ENCODE results near the gene SPC24. TPM values are rescaled to one million over a fixed set of nuclear protein-coding genes. Genes with fewer than 3 reads are reported as not detected.

SPC24 gene
- total and polyA plus RNA-seq, 2 experiments from 2014 or later: 8.8 to 11.5 TPM

DNA sequence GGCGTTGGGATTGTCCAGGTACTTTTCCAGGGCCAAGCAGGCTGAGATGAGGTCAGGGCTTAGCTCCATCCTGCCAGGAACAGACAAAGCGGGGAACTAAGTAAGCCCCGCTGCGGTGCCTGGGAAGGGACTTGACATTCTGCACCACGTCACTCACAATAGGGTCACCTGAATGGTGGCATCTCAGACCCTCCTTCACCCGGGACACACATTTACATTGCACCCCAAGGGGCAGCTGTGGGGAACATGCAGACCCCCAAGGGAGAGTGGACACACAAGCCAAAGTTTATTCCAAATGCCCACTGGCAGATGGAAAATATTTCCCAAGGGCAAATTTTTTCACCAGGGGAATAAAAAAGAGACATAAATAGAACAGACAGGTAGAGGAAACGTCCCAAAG is 20.3 kb upstream of the SPC24 start:
- H3K27ac ChIP-seq: no peak overlapping the region
- H2AFZ ChIP-seq: no peak overlapping the region
- H3K36me3 ChIP-seq (replicated peaks; ENCODE audit: insufficient read depth, low read depth): no peaks in the 10 kb centered on the region
- no peak overlapping the region for H3K4me2 ChIP-seq
- no peaks in the 10 kb centered on the region for H3K9me3 ChIP-seq (ENCODE audit: low read depth)
- TF ChIP-seq, protein P1, sequence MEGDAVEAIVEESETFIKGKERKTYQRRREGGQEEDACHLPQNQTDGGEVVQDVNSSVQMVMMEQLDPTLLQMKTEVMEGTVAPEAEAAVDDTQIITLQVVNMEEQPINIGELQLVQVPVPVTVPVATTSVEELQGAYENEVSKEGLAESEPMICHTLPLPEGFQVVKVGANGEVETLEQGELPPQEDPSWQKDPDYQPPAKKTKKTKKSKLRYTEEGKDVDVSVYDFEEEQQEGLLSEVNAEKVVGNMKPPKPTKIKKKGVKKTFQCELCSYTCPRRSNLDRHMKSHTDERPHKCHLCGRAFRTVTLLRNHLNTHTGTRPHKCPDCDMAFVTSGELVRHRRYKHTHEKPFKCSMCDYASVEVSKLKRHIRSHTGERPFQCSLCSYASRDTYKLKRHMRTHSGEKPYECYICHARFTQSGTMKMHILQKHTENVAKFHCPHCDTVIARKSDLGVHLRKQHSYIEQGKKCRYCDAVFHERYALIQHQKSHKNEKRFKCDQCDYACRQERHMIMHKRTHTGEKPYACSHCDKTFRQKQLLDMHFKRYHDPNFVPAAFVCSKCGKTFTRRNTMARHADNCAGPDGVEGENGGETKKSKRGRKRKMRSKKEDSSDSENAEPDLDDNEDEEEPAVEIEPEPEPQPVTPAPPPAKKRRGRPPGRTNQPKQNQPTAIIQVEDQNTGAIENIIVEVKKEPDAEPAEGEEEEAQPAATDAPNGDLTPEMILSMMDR (IDR thresholded peaks at IDR 0.05; ENCODE audit: poor library complexity): no peak
- TF ChIP-seq EZH2 (IDR thresholded peaks at IDR 0.05; ENCODE audit: borderline replicate concordance) (no peak), EZH2phosphoT487 (IDR thresholded peaks at IDR 0.05; ENCODE audit: low read depth, severe bottlenecking, unreplicated experiment) (no peak)
- no peaks in the 10 kb centered on the region for H4K20me1 ChIP-seq (ENCODE audit: insufficient read depth, poor library complexity, severe bottlenecking)
- H3K4me3 ChIP-seq: no peak overlapping the region
- H3K4me1 ChIP-seq (ENCODE audit: insufficient read depth): no peaks in the 10 kb centered on the region
- no peaks in the 10 kb centered on the region for H3K27me3 ChIP-seq
- WGBS (ENCODE audit: low lambda C conversion rate, missing lambda C conversion rate): 96% methylated on average over 6 of the region's 7 CpGs
- no peak for DNase-seq (ENCODE audit: low spot score)
- H3K9me2 ChIP-seq (replicated peaks; ENCODE audit: insufficient read depth): no peaks in the 10 kb centered on the region
- H3K79me2 ChIP-seq: no peaks in the 10 kb centered on the region

DNA sequence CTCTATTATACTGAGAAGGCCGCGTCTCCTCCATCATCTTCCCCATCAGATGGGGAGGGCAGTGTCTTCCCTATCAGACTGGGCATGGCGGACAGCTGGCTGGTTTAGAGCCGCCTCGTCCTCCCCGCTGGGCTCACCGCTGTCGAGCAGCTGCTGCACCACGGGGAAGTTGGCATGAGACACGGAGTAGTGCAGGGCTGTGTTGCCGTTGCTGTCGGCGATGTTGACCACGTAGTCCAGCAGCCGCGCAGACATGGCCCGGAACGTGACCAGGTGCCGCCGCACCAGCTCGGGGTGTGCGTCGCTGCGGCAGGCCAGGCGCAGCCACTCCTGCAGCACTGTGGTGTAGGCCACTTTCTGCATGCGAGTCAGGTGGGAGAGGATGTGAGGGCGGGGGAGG is 18.8 kb upstream of the SPC24 start:
- DNase-seq (ENCODE audit: low spot score): no peak
- no peaks in the 10 kb centered on the region for H3K79me2 ChIP-seq
- H3K27me3 ChIP-seq: no peaks in the 10 kb centered on the region
- H3K9me3 ChIP-seq (ENCODE audit: low read depth): no peaks in the 10 kb centered on the region
- H3K27ac ChIP-seq: no peak overlapping the region
- H4K20me1 ChIP-seq (ENCODE audit: insufficient read depth, poor library complexity, severe bottlenecking): no peaks in the 10 kb centered on the region
- H2AFZ ChIP-seq: no peak overlapping the region
- H3K36me3 ChIP-seq (replicated peaks; ENCODE audit: insufficient read depth, low read depth): no peaks in the 10 kb centered on the region
- H3K4me3 ChIP-seq: no peak overlapping the region
- 98% methylated on average over 27 of the region's 27 CpGs for WGBS (ENCODE audit: low lambda C conversion rate, missing lambda C conversion rate)
- no peak overlapping the region for H3K4me2 ChIP-seq
- H3K4me1 ChIP-seq (ENCODE audit: insufficient read depth): no peaks in the 10 kb centered on the region
- TF ChIP-seq EZH2phosphoT487 (IDR thresholded peaks at IDR 0.05; ENCODE audit: low read depth, severe bottlenecking, unreplicated experiment) (no peak), EZH2 (IDR thresholded peaks at IDR 0.05; ENCODE audit: borderline replicate concordance) (no peak)
- TF ChIP-seq, protein P1 (IDR thresholded peaks at IDR 0.05; ENCODE audit: poor library complexity): no peak
- H3K9me2 ChIP-seq (replicated peaks; ENCODE audit: insufficient read depth): no peaks in the 10 kb centered on the region

DNA sequence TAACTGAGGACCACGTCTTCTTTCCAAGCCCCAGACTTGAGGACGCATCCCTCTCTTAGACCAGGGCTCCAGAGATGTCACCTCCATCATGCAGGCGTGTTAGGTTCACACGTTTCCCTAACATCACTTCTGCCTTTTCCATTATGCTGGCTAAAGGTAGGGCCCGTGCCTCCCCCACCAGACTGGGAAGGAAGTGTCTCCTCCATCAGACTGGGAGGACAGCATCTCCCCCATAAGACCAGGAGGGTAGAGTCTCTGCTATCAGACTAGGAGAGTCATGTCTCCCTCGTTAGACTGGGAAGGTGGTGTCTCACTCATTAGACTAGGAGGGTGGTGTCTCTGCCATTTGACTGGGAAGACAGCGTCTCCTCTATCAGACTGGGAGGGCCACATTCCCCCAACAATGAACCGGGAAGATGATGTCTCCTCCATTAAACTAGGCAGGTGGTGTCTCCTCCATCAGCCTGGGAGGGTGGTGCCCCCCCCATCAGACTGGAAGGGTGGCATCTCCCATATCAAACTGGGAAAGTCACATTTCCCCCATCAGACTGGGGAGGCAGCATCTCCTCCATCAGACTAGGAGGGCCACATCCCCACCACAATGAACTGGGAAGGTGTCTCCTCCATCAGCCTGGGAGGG is 18.1 kb upstream of the SPC24 start:
- Histone ChIP-seq H3K4me3 (no peak overlapping the region), H3K4me2 (no peak overlapping the region), H4K20me1 (ENCODE audit: insufficient read depth, poor library complexity, severe bottlenecking) (no peaks in the 10 kb centered on the region), H3K4me1 (ENCODE audit: insufficient read depth) (no peaks in the 10 kb centered on the region), H3K9me3 (ENCODE audit: low read depth) (no peaks in the 10 kb centered on the region), H3K9me2 (replicated peaks; ENCODE audit: insufficient read depth) (no peaks in the 10 kb centered on the region), H3K27ac (no peak overlapping the region), H3K27me3 (no peaks in the 10 kb centered on the region), H3K36me3 (replicated peaks; ENCODE audit: insufficient read depth, low read depth) (no peaks in the 10 kb centered on the region), H3K79me2 (no peaks in the 10 kb centered on the region), H2AFZ (no peak overlapping the region)
- WGBS (ENCODE audit: low lambda C conversion rate, missing lambda C conversion rate): 97% methylated on average over 8 of the region's 8 CpGs
- no peak for DNase-seq (ENCODE audit: low spot score)
- TF ChIP-seq EZH2 (IDR thresholded peaks at IDR 0.05; ENCODE audit: borderline replicate concordance) (no peak), EZH2phosphoT487 (IDR thresholded peaks at IDR 0.05; ENCODE audit: low read depth, severe bottlenecking, unreplicated experiment) (no peak)
- TF ChIP-seq, protein P1 (IDR thresholded peaks at IDR 0.05; ENCODE audit: poor library complexity): no peak
